IPS-15b (cell line): ENCODE data around the gene WWP2.
"Not testable (repeated sequence)": the region's sequence is repeated elsewhere in the genome, so short reads cannot be mapped to it uniquely, and the experiment has no call there.

Experiments used
- H3K27me3 ChIP-seq: one replicate; pipeline ENCODE4 v1.6.1; 2013; ENCODE audit warnings: low read length; ENCODE audit not compliant: control insufficient read depth, insufficient read depth
- H3K36me3 ChIP-seq: one replicate; pipeline ENCODE4 v1.6.1; 2013; ENCODE audit warnings: low read length; ENCODE audit not compliant: control insufficient read depth, insufficient read depth
- H3K4me1 ChIP-seq: one replicate; pipeline ENCODE4 v1.6.1; 2013; ENCODE audit warnings: mild to moderate bottlenecking, low read length; ENCODE audit not compliant: control insufficient read depth, insufficient read depth
- H3K4me3 ChIP-seq: one replicate; pipeline ENCODE4 v1.5.1; 2013; ENCODE audit warnings: low read depth, low read length
- H3K9ac ChIP-seq: one replicate; pipeline ENCODE4 v1.6.1; 2013; ENCODE audit warnings: low read depth, mild to moderate bottlenecking, low read length
- H3K9me3 ChIP-seq: one replicate; pipeline ENCODE4 v1.6.1; 2013; ENCODE audit warnings: mild to moderate bottlenecking, low read length; ENCODE audit not compliant: control insufficient read depth, insufficient read depth

WWP2 gene

GRCh38 chr16:69824564-69825142 is 62.5 kb downstream of the WWP2 start:
- not testable (repeated sequence) for H3K9me3 ChIP-seq, H3K36me3 ChIP-seq, H3K4me1 ChIP-seq, H3K27me3 ChIP-seq, H3K4me3 ChIP-seq, H3K9ac ChIP-seq

GRCh38 chr16:69827524-69827923 is 65.4 kb downstream of the WWP2 start:
- Histone ChIP-seq H3K36me3 (no peaks in the 10 kb centered on the region), H3K27me3 (no peaks in the 10 kb centered on the region), H3K9ac (no peak overlapping the region), H3K4me3 (no peak overlapping the region), H3K4me1 (no peaks in the 10 kb centered on the region), H3K9me3 (no peaks in the 10 kb centered on the region)

GRCh38 chr16:69829338-69829737 is 67.2 kb downstream of the WWP2 start:
- H3K4me3 ChIP-seq = no peak overlapping the region
- H3K9ac ChIP-seq = no peak overlapping the region
- H3K27me3 ChIP-seq = no peaks in the 10 kb centered on the region

GRCh38 chr16:69830146-69830533 is 68.0 kb downstream of the WWP2 start:
- Histone ChIP-seq H3K4me3 (no peak overlapping the region), H3K4me1 (peaks cover 3% of the 10 kb centered on the region), H3K9me3 (no peaks in the 10 kb centered on the region), H3K9ac (no peak overlapping the region), H3K27me3 (no peaks in the 10 kb centered on the region), H3K36me3 (no peaks in the 10 kb centered on the region)

More at GRCh38 chr16:69829338-69829737, 67.2 kb downstream of the WWP2 start:
- Histone ChIP-seq H3K4me1 (peaks cover 3% of the 10 kb centered on the region), H3K9me3 (no peaks in the 10 kb centered on the region), H3K36me3 (no peaks in the 10 kb centered on the region)

GRCh38 chr16:69830534-69831211 is 68.5 kb downstream of the WWP2 start:
- Histone ChIP-seq H3K9ac (no peak overlapping the region), H3K4me1 (peaks cover 3% of the 10 kb centered on the region), H3K4me3 (no peak overlapping the region), H3K27me3 (no peaks in the 10 kb centered on the region), H3K36me3 (no peaks in the 10 kb centered on the region), H3K9me3 (no peaks in the 10 kb centered on the region)

- H3K9me3 ChIP-seq = no peaks in the 10 kb centered on the region
- H3K4me3 ChIP-seq = no peak overlapping the region
- H3K36me3 ChIP-seq = no peaks in the 10 kb centered on the region
- peaks cover 3% of the 10 kb centered on the region for H3K4me1 ChIP-seq
- H3K9ac ChIP-seq = no peak overlapping the region
- no peaks in the 10 kb centered on the region for H3K27me3 ChIP-seq
Measured at GRCh38 chr16:69831212-69832123, 69.3 kb downstream of the WWP2 start.

GRCh38 chr16:69833357-69834282 is 71.5 kb downstream of the WWP2 start:
- H3K9me3 ChIP-seq = no peaks in the 10 kb centered on the region
- H3K36me3 ChIP-seq = no peaks in the 10 kb centered on the region
- H3K4me1 ChIP-seq = peaks cover 3% of the 10 kb centered on the region
- no peak overlapping the region for H3K4me3 ChIP-seq
- H3K27me3 ChIP-seq = no peaks in the 10 kb centered on the region
- no peak overlapping the region for H3K9ac ChIP-seq

GRCh38 chr16:69834807-69835466 is 72.8 kb downstream of the WWP2 start:
- H3K4me1 ChIP-seq = peaks cover 3% of the 10 kb centered on the region
- no peaks in the 10 kb centered on the region for H3K27me3 ChIP-seq
- no peak overlapping the region for H3K9ac ChIP-seq
- no peaks in the 10 kb centered on the region for H3K9me3 ChIP-seq
- no peak overlapping the region for H3K4me3 ChIP-seq
- H3K36me3 ChIP-seq = no peaks in the 10 kb centered on the region

- H3K9ac ChIP-seq = no peak overlapping the region
- H3K4me1 ChIP-seq = peaks cover 3% of the 10 kb centered on the region
- H3K27me3 ChIP-seq = no peaks in the 10 kb centered on the region
- H3K4me3 ChIP-seq = no peak overlapping the region
- no peaks in the 10 kb centered on the region for H3K36me3 ChIP-seq
- no peaks in the 10 kb centered on the region for H3K9me3 ChIP-seq
Measured at GRCh38 chr16:69836257-69836656, 74.1 kb downstream of the WWP2 start.

- H3K4me3 ChIP-seq = no peak overlapping the region
- H3K9me3 ChIP-seq = no peaks in the 10 kb centered on the region
- H3K27me3 ChIP-seq = no peaks in the 10 kb centered on the region
- no peaks in the 10 kb centered on the region for H3K36me3 ChIP-seq
- no peak overlapping the region for H3K9ac ChIP-seq
- H3K4me1 ChIP-seq = peaks cover 3% of the 10 kb centered on the region
Measured at GRCh38 chr16:69837380-69837779, 75.2 kb downstream of the WWP2 start.

- Histone ChIP-seq H3K9ac (no peak overlapping the region), H3K4me1 (peaks cover 3% of the 10 kb centered on the region), H3K4me3 (no peak overlapping the region), H3K9me3 (no peaks in the 10 kb centered on the region), H3K27me3 (no peaks in the 10 kb centered on the region), H3K36me3 (no peaks in the 10 kb centered on the region)
Measured at GRCh38 chr16:69838489-69838888, 76.4 kb downstream of the WWP2 start.
